Activated CD4-positive, alpha-beta T cell treated with anti-CD3 and anti-CD28 coated beads, Interleukin-2, amount 50 U/mL, for 1 hour (primary cell): ENCODE data around the gene PLXNA2.

Experiments
- DNase-seq: peaks from one replicate; pipeline ENCODE4 v3.0.0-alpha.2; 2020

PLXNA2 gene

DNA sequence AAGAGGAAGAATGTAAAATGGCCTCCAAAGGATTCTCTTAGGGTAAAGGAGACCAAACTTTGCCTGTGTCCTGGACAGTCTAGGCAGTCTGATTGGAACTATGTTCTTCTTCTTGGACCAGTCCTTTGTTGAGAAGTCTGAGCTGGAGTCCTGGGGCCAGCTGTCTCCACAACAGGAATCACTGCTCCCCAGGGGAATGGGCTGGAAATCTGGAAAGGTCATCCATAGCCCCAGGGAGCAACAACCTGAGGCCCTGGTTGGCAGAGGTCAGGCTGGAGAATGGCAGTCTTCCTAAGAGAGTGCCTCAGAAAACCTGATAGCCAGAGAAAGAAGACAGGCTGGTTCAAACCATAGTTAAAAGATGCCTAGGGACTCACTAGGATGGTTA is 68.7 kb downstream of the PLXNA2 start:
- no peak for DNase-seq

DNA sequence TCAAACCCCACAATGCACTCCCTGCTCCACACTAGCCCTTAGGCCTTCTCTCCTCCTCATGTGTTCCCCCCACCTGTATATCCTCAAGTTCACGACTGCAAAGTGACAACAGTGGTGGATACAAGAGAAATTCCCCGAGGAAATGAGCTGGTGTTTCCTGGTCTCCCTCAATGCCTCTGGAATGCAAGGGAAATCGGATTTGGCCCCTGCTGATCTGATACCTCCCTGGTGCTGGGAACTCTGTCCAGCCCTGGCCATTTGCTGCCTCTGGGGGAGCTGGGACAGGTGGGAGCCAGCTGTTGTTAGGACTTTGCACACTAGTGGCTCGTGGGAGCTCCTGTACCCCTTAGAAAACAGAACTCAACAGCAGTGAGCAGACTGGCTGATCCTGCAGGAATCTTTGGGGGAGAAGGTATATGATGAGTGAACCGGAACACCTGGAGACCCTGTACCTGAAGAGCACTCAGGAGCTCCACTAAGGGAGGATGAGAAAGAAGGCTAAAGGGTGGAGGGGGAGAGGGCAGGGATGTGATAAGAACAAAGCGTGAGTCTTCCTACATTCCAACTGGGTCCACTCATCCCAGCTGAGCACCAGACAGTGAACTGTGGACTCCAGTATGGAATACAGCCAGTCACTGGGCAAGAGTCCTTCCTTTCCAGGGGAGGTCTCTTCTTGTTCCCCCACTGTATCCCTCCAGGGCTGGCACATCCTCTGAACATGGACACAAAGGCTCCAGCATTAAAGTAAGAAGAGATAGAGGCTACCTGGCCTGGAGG is 69.3 kb downstream of the PLXNA2 start:
- DNase-seq, result no peak

DNA sequence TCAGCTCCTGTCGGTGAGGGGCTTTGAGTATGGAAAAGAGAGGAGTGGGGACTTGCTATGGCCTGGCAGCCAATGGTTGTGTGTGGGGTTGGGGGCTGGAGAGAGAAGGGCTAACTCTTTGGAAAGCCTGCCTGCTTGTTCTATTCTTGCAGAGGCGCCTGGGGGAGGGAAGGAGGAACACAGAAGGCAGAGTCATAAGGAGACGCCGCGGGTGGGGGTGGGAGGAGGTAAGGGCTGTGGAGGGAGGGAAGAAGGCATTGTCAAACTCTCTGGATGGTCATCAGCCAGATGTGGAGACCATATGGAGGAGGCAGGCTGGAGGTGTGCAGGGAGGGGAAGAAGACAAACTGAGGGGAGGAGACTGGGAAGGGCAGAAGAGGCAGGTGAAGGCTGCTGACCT is 70.0 kb downstream of the PLXNA2 start:
- no peak for DNase-seq

DNA sequence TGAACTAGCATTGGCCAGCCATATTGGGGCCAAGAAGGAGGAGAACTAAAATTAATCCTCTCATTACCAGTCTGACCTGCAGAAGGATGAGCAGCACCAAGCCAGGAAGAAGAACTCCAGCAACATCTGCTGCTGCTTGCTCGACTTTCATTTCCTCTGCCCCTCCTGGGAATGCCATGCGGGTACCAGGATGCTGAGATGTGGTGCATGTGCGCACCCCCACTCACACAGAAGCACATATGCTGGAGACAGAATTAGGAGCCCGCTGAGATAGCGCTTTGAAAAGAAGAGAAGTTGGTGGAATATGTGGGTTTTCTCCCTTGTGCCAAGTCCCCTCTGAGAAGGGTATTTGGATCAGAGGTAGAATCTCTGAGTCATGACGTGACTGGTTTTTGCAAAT is 70.4 kb downstream of the PLXNA2 start:
- no peak for DNase-seq

DNA sequence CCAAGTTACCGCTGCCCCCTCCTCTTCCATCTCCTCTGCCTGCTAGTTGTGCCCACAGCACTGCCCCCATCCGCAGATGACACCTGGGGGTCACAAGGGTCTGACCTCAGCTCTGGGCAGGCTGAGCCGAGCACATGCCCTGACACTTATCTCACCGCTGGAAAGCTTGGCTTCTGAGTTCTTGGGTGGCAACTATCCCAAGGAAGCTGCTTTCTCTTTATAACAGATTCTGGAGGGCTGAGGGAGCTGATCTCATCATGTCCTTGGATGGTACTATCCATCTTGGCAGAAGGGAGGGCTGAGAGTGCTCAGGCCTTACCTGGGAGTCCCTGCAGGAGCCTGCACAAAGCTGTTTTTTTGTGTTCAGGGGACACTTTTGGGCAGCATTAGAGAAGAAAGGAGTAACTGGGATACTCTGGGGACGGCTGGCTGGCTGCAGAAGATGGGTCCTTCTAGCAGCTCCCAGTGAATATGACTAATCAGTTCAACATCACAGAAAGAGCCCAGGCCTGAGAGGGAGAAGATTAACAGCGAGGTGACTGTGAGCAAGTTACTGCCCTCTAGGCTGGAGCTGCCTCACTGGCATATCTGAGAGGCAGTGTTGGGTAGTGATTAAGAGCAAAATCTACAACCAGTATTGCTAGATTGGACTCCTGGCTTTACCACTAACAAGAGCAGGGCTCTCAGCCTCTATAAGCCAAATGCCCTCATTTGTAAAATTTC is 71.6 kb downstream of the PLXNA2 start:
- no peak for DNase-seq

DNA sequence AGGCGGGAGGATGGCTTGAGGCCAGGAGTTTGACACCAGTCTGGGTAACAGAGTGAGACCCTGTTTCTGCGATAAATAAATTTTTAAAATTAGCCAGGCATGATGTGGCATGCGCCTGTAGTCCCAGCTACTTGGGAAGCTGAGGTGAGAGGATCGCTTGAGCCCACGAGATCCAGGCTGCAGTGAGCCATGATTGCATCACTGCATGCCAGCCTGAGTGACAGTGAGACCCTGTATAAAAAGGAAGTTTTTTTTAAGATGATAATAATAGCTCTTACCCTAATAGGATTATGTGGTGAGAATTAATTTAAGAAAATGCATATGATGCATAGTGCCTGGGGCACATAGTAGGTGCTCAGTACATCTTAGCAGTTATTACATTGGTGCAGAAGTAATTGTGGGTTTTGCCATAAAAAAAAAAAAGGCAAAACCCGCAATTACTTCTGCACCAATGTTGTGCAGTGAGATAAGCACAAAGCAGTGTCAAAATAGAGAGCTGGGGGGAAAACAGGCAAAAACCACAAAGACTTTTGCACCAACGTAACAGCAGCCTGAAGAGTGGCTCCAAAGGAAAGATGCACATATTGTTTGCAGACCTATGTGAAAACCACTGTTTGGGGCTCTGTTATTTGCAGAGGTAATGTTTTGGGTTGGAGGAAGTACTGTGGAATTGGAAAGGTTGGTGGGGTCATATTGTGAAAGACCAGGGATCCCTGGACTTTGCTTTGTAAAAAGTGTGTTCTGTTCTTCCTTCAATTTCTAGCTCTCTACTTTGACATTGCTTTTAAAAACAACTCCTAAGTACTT is 72.4 kb downstream of the PLXNA2 start:
- DNase-seq, result no peak

DNA sequence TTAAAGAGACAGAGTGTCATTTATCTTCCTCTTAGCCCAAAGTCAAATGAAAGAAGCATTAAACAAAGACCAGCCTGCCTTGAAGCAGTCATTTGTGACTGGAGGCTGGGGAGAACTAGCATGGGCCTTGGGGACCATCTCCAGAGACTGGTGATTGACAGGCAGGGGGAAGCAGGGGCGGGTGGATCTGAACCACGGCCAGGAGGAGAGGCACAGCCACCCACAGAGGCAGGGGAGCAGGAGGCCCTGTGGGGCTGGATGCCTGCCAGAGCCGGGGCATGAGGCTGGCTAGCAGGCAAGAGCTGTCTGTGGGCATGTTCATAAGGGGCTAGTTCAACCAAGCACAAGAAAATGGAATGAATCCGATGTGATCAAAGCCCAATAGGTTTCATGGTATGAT is 73.9 kb downstream of the PLXNA2 start:
- DNase-seq, result no peak

DNA sequence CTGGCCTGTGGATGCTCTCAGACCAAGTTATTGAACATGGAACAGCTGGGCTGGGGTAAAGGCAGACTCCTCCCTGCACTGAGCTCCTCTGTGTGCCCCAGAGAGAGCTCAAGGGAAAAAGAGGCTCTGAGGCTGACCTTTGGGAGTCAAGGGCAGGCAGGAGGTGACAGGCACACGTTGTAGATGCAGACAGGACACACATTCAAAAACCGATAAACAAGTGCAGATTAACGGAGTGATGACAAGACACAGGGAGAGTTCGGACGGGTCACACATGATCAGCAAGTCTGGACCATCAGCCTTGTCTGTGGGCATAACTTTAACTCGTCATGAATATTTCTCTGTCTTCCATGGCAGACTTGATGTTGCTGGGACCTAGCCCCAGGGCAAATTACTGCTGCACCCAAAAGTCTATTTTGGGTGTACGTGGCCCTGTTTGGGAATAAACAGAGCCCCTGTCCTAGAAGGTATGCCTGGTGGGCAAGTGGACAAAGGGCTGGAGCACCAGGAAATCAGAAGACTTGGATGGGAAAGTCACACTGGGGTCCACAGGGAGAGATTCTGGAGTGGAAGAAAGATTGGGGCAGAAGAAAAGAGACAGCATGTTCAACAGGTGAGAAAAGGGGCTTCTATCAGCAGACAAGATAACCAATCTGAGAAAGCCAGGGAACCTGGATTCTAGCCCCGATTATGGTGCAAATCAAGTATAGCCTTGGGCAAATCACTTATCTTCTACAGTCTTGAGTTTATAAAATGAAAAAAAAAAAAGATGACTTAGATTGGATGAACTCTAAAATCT is 74.9 kb downstream of the PLXNA2 start:
- DNase-seq, result no peak

DNA sequence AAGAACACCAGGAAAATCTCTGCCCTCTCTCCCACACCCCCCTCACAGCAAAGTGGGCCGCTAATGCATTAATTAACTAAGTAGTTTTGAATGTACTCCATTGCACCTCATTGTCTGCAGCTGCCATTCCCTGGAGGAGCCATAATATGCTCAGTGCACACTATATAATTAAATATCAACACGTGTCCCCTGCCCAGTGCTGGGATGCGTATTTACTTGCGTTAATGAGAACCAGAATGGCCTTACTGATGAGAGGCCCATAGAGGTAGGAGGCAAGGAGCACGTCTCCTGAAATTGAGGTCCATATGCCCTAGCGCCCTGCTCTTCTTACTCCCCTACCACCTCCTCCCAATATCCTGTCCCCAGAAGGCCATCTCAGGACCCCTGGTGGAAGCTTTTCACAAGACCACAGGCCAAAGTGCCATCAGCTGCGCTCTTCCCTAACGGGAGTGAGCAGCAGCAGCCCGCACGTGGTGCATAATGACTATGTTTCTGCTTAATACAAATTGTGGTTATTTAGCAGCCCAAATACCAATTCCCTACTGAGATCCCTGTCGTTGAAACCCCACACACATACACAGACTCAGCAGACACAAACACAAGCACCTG is 76.8 kb downstream of the PLXNA2 start:
- no peak for DNase-seq

DNA sequence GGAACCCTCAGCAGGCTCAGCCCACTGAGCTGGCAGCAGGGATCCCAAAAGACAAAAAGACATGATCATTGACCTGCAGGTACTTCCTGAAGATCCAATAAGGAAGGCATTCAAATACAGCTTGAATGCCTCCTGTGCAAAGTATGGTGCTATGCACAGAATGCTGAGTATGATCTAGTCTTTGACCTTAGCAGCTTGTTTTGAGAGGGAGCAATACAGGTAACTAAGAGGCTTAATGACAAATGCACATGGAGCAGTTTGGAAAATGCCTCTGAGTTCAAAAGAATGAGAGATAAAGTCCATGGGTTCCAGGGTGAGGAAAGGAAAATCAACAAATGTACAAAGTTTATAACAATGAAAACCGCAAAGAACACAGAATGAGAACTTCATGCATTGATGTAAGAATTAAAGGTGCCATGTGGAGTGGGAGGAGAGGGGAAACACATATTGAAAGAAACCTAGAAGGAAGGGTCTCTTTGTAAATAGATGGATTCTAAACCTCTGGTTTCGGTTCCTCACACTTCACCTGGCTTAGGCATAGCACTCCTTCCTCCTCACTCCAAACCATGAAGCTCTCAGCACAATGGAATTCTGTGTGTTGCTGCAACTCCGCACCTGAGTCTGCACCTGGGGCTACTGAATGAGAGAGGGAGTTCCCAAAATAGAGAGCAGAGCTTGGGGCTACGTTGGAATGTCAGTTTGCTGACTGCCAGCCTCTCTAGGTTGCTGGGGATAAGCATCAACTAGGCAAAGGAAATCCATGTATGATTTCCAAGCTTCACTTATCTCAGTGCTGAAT is 77.6 kb downstream of the PLXNA2 start:
- no peak for DNase-seq

DNA sequence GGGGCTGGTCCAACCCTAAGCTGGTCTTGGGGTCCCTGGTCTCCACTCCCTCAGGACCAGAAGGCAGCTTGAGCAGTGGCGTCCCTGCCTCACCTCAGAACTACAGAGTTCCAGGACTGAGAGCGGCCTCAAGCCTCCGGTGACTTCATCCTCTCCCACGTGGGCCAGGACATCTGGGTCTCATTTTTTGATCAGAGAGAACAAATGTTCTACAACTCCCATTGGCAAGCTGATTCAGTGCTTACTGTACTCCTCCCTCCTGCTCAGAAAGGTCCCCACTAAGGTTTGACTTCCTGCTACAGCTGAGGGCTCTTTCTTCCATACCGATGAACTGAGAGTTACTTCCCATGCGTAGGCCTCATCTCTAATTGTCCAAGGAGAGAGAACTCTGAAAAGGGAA is 78.5 kb downstream of the PLXNA2 start:
- no peak for DNase-seq

DNA sequence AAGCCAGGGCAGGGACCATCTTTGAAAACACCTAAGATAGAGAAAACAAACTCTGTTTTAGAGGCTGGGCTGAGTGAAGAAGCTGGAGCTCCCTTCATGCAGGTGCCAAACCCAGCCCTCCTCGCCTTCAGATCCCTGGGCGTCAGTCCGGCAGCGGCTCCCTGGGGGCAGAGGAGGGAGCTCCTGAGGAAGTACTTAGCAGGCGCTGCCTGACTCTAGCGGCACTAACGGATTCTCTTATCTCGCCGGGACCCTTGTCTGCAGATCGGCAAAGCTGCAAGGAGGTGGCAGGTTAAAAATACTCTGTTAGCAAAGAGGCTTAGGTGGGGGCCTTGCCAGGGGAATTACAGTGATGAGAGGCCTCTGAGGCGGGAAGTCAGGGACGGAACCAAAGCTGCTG is 79.6 kb downstream of the PLXNA2 start:
- DNase-seq, result no peak

DNA sequence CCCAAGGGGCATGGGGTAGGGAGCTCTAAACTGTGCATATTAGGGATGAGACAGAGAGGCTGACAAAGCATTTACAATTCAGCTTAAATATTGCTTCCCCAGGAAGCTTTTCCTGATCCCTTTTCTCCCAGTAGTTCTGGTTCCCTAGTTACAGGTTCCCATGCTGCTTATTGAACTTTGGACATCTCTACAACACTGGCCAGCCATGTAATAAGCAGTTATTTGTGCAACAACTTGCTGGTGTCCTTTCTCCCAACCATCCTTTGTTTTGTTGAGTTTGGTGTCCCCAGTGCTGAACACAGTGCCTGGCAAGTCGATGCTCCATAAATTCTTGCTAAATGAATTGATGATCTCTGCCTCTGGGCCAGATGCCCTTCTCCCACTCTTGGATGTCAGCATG is 80.6 kb downstream of the PLXNA2 start:
- no peak for DNase-seq

DNA sequence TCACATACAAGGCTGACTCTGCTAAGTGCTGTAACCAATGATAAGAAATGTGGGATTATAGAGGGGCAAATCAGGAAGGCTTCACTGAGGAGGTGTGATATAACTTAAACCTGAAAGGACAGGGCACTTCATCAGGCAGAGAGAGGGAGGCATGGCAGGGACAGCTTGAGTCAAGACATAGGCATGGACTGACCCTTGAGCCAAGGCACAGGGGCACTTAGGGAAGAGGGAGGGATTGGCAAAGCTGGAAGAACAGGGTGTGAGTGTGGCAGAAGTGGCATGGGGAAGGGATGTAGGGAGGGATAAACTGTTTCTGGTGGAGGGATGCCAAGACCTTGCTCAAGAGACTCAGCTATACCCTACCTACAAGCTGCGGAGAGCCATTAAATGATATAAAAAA is 81.3 kb downstream of the PLXNA2 start:
- DNase-seq, result no peak

DNA sequence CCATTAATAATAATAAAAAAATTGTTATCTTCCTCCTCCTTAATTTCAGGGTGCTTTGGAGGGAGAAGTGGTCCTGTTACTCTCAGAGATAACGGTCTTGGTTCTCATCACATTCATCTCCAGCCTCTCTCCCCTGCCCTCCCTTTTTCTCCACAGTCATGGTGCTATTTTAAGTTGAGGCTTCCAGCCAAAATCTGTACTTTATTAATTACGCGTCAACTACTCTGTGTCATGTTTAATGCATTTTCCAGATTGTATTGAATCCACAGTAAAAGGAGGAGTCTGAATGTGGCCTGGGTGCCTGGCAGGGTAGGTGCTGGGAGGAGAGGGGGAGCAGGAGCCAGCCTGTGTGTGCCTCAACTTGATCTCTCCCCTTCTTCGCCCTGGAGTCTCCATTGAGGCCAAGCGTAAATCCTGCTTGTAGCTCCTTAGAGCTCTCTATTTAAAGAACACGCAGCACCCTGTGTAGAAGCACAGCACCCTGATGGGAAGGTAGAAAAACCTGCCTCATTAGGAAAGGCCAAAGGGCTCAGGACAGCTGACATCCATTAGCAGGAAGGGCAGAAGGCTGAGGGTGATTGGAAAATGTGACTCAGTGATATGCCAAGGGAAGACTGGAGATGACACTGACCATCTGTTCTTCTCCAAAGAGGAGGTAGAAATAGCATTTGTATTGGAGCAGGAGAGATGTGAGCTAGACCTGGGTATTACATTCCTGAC is 82.4 kb downstream of the PLXNA2 start:
- DNase-seq, result no peak

DNA sequence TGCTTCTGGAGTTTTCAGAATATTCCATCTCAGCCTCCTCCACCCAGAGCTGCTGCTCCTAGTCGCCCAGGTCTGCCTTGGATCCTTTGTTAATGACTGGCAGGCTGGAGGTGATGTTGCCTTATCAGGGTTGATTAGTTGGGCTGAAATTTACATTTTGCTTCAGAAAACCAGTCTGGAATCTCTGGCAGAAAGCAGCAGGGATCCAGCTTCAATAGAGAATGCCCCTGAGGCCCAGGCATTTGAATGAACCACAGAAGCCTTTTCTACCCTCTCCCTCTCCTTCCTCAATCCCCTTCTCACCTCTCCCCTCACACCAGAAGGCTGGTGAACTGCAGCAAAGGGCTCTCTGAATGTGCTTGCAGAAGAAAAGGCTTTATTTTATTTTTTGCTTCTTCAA is 83.2 kb downstream of the PLXNA2 start:
- DNase-seq, result no peak

DNA sequence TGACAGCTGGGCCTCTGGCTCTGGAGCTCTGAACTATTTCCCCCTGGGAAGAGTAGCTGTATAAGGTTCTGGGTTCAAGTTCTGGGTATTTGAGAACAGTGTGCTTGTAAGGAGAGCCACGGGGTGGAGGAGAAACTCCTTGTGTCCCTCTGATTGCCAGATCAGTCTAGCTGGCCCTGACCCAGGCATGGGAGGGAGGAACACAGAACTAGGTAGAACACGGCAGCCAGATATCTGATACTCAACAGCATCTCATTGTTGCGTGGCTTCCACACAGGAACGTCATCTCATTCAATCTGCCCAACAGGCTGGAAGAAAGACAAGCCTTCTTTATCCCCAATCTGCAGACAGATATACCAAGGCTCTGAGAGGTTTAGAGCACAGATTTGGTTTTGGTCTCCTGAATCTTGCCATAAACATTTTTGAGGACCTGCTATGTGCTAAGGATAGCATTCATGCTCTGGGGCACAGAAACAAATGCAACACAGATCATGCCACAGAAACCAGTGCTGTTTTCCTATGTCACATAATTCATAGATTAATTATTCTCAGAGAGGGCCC is 83.8 kb downstream of the PLXNA2 start:
- no peak for DNase-seq

DNA sequence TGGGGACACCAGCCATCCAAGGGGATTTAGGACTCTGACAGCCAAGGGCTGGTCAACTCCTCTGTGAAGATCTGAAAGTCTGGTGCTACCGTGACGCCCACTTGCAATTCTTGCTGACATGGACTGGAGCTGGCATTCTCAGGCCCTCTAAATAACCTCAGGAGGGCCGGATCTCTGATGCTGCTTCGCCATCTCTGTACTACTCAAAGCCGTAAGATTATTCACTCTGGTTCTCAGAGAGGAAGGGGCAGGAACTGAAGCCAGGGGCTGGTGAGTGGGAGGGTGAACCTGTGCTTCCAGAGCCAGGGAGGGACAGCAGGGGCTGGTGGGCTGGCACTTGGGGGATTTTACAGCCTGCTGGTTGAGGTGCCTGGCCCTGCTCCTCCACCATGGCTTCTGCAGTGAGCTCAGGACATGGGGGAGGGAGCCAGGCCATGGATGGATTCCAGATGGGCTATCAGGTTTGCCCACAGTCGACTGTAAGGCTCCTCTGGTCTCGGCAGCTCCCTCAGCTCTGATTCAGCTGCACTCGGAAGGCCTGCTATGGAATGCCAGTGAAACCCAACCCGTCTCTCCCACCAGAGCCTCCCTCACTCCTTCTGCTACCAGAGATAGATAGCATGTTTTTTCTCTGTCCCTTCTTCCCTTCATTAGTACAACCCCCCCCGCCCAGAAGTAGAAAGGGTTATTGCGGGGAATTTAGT is 84.5 kb downstream of the PLXNA2 start:
- no peak for DNase-seq

DNA sequence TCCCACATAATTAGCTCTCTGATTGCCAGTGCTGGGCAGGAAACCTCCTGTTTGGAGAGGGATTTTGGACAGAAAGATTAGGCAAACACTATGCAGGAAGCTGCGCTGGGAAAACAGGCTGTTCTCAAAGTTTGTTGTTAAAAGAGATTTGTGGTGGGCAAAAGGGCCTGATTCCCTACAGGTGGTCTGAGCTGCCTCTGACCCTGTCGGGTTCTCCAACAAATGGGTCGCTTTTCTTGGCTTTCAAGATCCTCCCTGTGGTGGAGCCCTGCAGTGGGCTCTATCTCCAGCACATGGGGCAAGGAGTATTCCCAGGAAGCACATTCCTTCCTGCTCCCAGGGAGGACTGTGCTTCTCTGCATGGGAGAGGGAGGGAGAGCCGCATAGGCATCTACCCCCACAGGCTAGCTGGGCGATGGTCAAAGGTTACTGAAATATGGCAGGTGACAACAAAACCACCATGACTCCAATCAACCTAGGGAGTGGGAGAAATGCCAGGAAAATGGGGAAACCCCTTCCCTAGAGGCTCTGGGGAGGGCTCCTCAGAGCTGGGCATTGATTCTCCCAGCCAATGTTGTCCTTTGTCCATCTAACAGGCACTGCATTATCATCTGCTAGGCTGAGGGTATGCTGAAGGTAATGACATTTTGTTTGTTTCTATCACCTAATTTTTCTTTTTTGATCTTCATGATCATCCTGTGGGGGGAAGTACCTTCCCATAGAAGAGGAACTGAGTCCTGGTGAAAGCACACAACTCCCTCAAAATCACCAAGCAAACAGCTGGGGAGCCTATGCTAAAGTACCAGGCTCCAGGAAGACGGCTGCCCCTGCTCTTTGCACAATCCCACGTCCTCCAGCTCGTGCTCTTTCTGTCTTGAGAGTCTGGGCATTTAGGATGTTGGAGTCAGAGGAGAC is 85.3 kb downstream of the PLXNA2 start:
- DNase-seq, result no peak
